ENCODE results near the gene STAP1.

DNA sequence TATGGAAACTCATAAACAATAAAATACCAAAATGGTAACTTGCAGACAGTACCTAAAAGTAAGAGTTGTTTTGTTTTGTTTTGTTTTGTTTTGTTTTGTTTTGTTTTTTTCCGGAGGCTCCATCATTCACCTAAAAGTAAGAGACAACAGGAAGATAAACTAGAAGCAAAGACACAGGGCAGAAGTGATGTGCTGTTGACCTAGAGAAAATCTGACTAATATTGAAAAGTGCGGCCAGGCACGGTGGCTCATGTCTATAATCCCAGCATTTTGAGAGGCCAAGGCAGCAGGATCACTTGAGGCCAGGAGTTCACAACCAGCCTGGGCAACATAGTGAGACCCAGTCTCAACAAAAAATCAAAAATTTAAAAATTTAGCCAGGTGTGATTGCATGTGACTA, 7.7 kb upstream of the STAP1 start:
- TF ChIP-seq, protein P1, sequence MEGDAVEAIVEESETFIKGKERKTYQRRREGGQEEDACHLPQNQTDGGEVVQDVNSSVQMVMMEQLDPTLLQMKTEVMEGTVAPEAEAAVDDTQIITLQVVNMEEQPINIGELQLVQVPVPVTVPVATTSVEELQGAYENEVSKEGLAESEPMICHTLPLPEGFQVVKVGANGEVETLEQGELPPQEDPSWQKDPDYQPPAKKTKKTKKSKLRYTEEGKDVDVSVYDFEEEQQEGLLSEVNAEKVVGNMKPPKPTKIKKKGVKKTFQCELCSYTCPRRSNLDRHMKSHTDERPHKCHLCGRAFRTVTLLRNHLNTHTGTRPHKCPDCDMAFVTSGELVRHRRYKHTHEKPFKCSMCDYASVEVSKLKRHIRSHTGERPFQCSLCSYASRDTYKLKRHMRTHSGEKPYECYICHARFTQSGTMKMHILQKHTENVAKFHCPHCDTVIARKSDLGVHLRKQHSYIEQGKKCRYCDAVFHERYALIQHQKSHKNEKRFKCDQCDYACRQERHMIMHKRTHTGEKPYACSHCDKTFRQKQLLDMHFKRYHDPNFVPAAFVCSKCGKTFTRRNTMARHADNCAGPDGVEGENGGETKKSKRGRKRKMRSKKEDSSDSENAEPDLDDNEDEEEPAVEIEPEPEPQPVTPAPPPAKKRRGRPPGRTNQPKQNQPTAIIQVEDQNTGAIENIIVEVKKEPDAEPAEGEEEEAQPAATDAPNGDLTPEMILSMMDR (IDR thresholded peaks at IDR 0.05) = no peak
- TF ChIP-seq POLR2AphosphoS5 (IDR thresholded peaks at IDR 0.05) (no peak), POLR2A (IDR thresholded peaks at IDR 0.05) (no peak)

Measured in upper lobe of left lung (tissue), 4 donors.